DND-41 (cell line): ENCODE data around the gene NMB.

Experiments
- CTCF ChIP-seq: IDR thresholded peaks from 2 replicates; pipeline ENCODE4 v1.5.1; 2012; ENCODE audit warnings: borderline replicate concordance, low read length, moderate library complexity, mild to moderate bottlenecking; ENCODE audit not compliant: poor library complexity, severe bottlenecking; ENCODE audit errors: extremely low read depth
- EZH2 ChIP-seq: IDR thresholded peaks from 3 replicates; pipeline ENCODE4 v1.6.1; 2012; ENCODE audit warnings: borderline replicate concordance, low read depth, mild to moderate bottlenecking, moderate library complexity, low read length, inconsistent platforms; ENCODE audit not compliant: severe bottlenecking

- TF ChIP-seq CTCF (no peak), EZH2 (no peak)
Observed at GRCh38 chr15:84611631-84612030, 46.4 kb downstream of the NMB start.
